Choroid plexus epithelial cell (primary cell): ENCODE results near the gene PADI6.
A peak's percentile ranks its signal among the peaks of the same experiment; 100 is the strongest.

Source experiments
- DNase-seq: peaks from one replicate; pipeline ENCODE4 v3.0.0-alpha.2; 2010; ENCODE audit warnings: low read depth
- H3K4me3 ChIP-seq: 2 replicates; pipeline ENCODE4 v1.5.1; 2011; ENCODE audit warnings: low read depth, mild to moderate bottlenecking, control low read depth, low read length, moderate library complexity
- CTCF ChIP-seq: conservative IDR thresholded peaks from 2 replicates; pipeline ENCODE4 v1.5.1; 2011; ENCODE audit warnings: low read depth, mild to moderate bottlenecking, control low read depth, inconsistent platforms, low read length, moderate library complexity

The PADI6 gene

GRCh38 chr1:17434601-17435000 lies 62.6 kb downstream of the PADI6 start:
- no peak overlapping the region for H3K4me3 ChIP-seq
- TF ChIP-seq CTCF: no peak
- no peak for DNase-seq

GRCh38 chr1:17436380-17437174 lies 64.6 kb downstream of the PADI6 start:
- peak overlapping the region; percentile 76 for H3K4me3 ChIP-seq
- peak; percentile 29 for DNase-seq
- no peak for TF ChIP-seq CTCF

GRCh38 chr1:17437260-17437579 lies 65.2 kb downstream of the PADI6 start:
- DNase-seq: no peak
- no peak for TF ChIP-seq CTCF
- peak overlapping the region; percentile 76 for H3K4me3 ChIP-seq

GRCh38 chr1:17437580-17438317 lies 65.8 kb downstream of the PADI6 start:
- H3K4me3 ChIP-seq: peak overlapping the region; percentile 76
- no peak for TF ChIP-seq CTCF
- peak; percentile 46 for DNase-seq

- no peak for TF ChIP-seq CTCF
- DNase-seq: peak; percentile 47
- H3K4me3 ChIP-seq: peak overlapping the region; percentile 76
These were observed 66.6 kb downstream of the PADI6 start for GRCh38 chr1:17438318-17439249.

- TF ChIP-seq CTCF: no peak
- peak; percentile 80 for DNase-seq
- peak within 1 kb of the TSS; percentile 76 for H3K4me3 ChIP-seq
These were observed 67.5 kb downstream of the PADI6 start, which contains the start of gene RCC2 for GRCh38 chr1:17439250-17440073. Gene RCC2, minus strand, starts transcription at chr1:17439677. Its CDS starts 1,163 bp downstream, at chr1:17438514.
